Measurements from ENCODE around the gene FRMPD4.

Gene FRMPD4

GRCh38 chrX:12554206-12554605 lies 415.9 kb downstream of the FRMPD4 start:
- no peak for DNase-seq (ENCODE audit: low spot score)
- no peak for TF ChIP-seq CTCF (IDR thresholded peaks at IDR 0.05; ENCODE audit: extremely low read depth, insufficient read depth, missing control alignments)
- in situ Hi-C loops (cut with MboI; ENCODE audit: low pct_unique_long_range_greater_than_20kb, low sequenced_read_pairs, unreplicated experiment) = no loop called here

DNA sequence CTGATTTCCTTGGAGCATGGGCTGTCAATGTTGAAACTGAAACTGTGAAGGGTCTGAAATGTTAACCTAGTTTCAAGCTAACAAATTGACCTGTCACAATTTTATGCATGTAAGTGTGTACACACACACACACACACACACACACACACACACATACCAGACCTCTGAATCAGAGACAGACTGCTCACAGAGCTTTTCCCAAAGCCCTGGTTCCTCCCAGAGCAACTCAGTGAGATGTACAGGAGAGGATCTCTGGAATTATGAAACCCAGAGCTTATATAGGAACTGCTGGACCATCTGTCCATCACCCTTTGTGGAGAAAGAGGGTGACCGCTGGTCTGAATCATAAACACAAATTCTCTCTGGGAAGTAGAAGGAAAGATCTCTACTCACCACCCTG lies 424.8 kb downstream of the FRMPD4 start:
- no peak for DNase-seq (ENCODE audit: low spot score)
- TF ChIP-seq CTCF (IDR thresholded peaks at IDR 0.05; ENCODE audit: extremely low read depth, insufficient read depth, missing control alignments) = no peak
- in situ Hi-C loops (cut with MboI; ENCODE audit: low pct_unique_long_range_greater_than_20kb, low sequenced_read_pairs, unreplicated experiment) = no loop called here

DNA sequence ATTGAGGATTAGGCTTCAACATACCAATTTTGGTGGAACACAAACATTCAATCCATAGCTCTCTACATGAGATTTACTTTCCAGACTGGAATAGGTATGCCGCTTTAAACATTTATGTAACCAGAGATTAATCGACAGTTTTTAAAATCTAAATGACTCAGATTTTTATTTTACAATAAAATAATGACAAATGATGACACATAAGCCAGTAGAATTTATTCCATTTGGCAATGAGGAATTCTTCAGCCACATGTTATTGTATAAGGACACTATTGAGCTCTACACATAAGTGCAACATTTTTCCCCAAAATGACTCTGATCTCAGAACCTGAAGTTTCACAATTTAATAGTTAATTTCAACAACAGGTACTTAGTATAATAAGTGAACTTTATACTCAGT lies 425.9 kb downstream of the FRMPD4 start:
- no peak for TF ChIP-seq CTCF (IDR thresholded peaks at IDR 0.05; ENCODE audit: extremely low read depth, insufficient read depth, missing control alignments)
- in situ Hi-C loops (cut with MboI; ENCODE audit: low pct_unique_long_range_greater_than_20kb, low sequenced_read_pairs, unreplicated experiment) = no loop called here
- no peak for DNase-seq (ENCODE audit: low spot score)

DNA sequence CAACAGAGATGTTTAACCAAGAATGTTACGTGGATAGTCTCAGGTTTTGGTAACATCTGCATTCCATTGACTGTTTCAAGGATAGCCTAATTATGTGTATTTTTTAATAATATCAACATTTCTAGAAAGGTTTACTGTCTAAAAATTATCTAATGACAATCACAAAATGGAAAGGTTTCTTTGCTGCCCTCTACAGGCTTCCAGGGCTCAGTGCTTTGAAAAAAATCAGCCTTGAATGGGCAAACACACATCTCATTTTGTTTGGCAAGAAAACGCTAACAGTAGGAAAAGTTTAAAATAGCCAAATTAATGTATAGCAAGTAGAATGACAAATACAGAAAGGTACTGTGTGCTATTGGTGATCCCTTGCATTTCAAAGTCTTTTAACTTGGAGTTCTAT lies 429.6 kb downstream of the FRMPD4 start:
- in situ Hi-C loops (cut with MboI; ENCODE audit: low pct_unique_long_range_greater_than_20kb, low sequenced_read_pairs, unreplicated experiment) = no loop called here
- TF ChIP-seq CTCF (IDR thresholded peaks at IDR 0.05; ENCODE audit: extremely low read depth, insufficient read depth, missing control alignments) = peak; percentile 71
- no peak for DNase-seq (ENCODE audit: low spot score)

DNA sequence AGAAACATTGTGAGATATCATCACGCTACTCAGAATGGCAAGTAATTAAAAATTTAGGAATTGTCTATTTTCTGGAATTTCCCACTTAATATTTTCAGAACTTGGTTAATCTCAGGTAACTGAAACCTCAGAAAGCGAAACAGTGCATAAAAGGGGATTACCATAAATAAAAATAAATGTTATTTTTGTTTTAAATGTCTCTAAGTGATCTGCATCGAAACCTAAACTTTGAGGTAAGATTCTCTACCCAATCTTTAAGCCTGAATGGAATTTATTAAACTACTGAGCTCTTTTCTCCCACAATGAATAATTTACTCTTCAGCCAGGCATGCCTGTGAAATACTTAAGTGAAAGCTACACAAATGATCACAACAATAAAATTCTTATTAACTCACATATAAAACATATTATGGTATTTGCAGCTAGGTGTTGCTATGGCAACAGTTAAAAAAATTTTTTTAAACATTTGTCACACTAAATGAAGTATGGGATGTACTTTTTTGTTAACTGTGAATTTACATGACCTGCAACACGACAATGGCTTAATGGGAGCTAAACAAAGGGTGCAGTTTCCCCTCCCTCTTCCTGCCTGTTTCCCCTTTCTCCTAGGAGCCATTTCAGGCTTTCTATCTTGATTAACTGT lies 432.7 kb downstream of the FRMPD4 start:
- in situ Hi-C loops (cut with MboI; ENCODE audit: low pct_unique_long_range_greater_than_20kb, low sequenced_read_pairs, unreplicated experiment) = no loop called here

GRCh38 chrX:12579311-12579710 lies 441.0 kb downstream of the FRMPD4 start:
- no peak for TF ChIP-seq CTCF (IDR thresholded peaks at IDR 0.05; ENCODE audit: extremely low read depth, insufficient read depth, missing control alignments)
- no peak for DNase-seq (ENCODE audit: low spot score)
- in situ Hi-C loops (cut with MboI; ENCODE audit: low pct_unique_long_range_greater_than_20kb, low sequenced_read_pairs, unreplicated experiment) = no loop called here

More for the DNA sequence above, 432.7 kb downstream of the FRMPD4 start:
- no peak for TF ChIP-seq CTCF (IDR thresholded peaks at IDR 0.05; ENCODE audit: extremely low read depth, insufficient read depth, missing control alignments)
- no peak for DNase-seq (ENCODE audit: low spot score)
